GM23338 (cell line): Measurements from ENCODE around the gene PAK4.

Source experiments
- CTCF ChIP-seq, 2 experiments: fragments of 200-600 bp in 1 of 2; sonication (generic) in 1 of 2; conservative IDR thresholded peaks; 2 replicates each; pipeline versions ENCODE4 v1.5.1 to v1.6.1; 2016 to 2017; ENCODE audit warnings: antibody characterized with exemption in 2 of 2, low read depth in 2 of 2, mild to moderate bottlenecking in 2 of 2, moderate library complexity in 1 of 2
- EZH2phosphoT487 ChIP-seq: fragments of 200-600 bp; sonication (generic); IDR thresholded peaks from one replicate; pipeline ENCODE4 v1.8.1; 2018; ENCODE audit warnings: antibody characterized with exemption; ENCODE audit not compliant: unreplicated experiment
- POLR2AphosphoS5 ChIP-seq: IDR thresholded peaks from 2 replicates; pipeline ENCODE4 v1.6.1; 2016; ENCODE audit warnings: antibody characterized with exemption, low read depth
- ZNF462 ChIP-seq: fragments of 250-450 bp; sonication (Bioruptor Pico); IDR thresholded peaks from 2 replicates; pipeline ENCODE4 v1.5.0; 2020; ENCODE audit warnings: mild to moderate bottlenecking, moderate library complexity

DNA sequence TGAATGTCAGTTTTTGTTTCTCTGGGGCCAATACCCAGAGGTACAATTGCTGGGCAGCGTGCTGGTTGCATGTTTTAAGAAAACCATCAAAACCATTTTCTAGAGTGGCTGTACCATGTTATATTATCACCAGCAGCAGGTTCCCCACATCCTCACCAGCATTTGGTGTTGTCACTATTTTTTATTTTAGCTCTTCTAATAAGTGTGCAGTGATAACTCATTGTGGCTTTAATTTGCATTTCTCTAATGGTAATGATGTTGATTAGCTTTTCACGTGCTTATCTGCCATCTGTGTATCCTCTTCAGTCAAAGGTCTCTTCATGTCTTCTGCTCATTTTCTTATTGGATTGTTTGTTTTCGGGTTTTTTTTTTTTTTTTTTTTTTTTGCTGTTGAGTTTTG lies 21.9 kb downstream of the PAK4 start:
- no peak for TF ChIP-seq CTCF (conservative IDR thresholded peaks at IDR 0.05; ENCODE audit: low read depth in 2 of 2)
- no peak for TF ChIP-seq EZH2phosphoT487
- TF ChIP-seq POLR2AphosphoS5, result no peak
- TF ChIP-seq ZNF462 (CRISPR knock-in tag), result no peak
